Measurements from ENCODE around the gene CDC42BPB.

The CDC42BPB gene

DNA sequence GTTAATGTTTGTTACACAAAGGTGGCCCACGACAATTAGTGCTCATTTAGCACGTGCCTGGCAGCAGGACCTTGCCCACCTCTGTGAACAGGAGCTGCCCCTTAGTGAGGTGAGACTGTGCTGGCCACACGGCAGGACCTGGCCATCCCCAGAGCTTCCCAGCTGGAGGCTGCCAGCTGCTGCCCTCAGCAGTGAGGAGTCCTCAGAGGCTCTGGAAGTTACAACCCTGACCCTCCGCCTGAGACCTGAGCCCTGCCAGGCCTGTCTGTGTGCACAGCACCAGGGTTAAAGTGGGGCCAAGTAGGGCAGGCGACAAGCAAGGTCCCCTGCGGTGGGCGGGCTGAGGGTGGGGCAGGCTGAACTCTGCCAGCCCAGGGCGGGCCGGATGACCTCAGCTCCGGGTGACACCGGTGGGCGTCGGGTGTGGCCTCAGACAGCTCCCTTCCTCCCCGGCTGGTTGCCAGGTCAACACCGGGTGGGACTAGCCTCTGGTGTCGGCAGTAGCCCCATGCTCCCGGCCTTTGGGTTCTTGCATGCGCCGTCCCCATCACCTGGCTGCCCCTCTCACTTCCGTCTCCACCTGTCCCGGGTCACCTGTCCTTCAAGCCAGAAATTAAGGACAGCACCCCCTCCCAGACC is 17.5 kb upstream of the CDC42BPB start:
- peak overlapping the region; percentile 39 for H3K4me3 ChIP-seq (replicated peaks; ENCODE audit: low read depth, low read length)
- no peak for DNase-seq (ENCODE audit: extremely low read depth, low read depth)
- TF ChIP-seq CTCF (IDR thresholded peaks at IDR 0.05; ENCODE audit: low read depth, low read length, missing control alignments), result no peak

DNA sequence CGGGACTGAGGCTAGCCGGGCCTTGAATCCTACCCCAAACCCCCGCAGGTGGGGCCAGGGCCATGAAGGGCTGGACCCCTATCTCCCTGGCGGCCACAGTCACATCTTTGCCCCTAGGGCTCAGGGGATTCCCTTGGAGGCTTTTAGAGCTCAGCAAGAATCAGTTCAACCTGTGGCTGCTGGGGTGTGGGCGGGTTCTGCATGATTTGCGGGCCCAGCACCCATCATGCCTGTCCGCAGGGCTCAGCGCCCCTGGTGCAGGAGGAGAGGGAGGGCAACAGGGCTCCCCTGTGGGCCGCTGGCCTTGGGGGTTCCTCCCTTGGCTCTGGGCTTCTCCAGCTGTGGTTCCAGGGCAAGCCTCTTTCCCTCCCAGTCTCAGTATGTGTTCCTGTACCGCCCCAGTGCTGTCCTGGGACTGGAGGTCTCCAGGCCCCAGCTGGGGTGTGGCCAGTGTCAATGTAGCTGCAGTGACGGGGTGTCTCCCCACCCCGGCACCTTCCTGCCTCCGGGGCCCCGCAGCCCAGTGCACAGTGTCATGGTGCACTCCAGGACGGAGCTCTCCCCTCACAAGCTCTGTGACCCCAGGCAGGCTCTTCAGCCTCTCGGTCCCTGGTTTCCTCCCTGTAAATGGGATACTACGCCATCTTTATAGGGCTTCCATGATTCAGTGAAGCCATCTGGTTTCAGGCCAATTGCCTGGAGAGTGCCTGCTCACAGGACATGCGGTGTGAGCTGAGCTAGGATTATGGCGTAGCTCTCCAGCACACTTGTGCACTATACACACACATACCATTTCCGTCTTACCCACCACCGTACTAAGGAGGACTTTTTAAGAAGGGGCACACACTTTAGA is 16.8 kb upstream of the CDC42BPB start:
- no peak for DNase-seq (ENCODE audit: extremely low read depth, low read depth)
- TF ChIP-seq CTCF (IDR thresholded peaks at IDR 0.05; ENCODE audit: low read depth, low read length, missing control alignments), result no peak
- no peak overlapping the region for H3K4me3 ChIP-seq (replicated peaks; ENCODE audit: low read depth, low read length)

GRCh38 chr14:103073367-103073875 is 16.1 kb upstream of the CDC42BPB start:
- no peak for TF ChIP-seq CTCF (IDR thresholded peaks at IDR 0.05; ENCODE audit: low read depth, low read length, missing control alignments)
- DNase-seq (ENCODE audit: extremely low read depth, low read depth), result no peak
- no peak overlapping the region for H3K4me3 ChIP-seq (replicated peaks; ENCODE audit: low read depth, low read length)

- no peak overlapping the region for H3K4me3 ChIP-seq (replicated peaks; ENCODE audit: low read depth, low read length)
- TF ChIP-seq CTCF (IDR thresholded peaks at IDR 0.05; ENCODE audit: low read depth, low read length, missing control alignments), result no peak
Observed at GRCh38 chr14:103072595-103073366, 15.4 kb upstream of the CDC42BPB start.

GRCh38 chr14:103071544-103072251 is 14.3 kb upstream of the CDC42BPB start:
- DNase-seq (ENCODE audit: extremely low read depth, low read depth), result no peak
- no peak for TF ChIP-seq CTCF (IDR thresholded peaks at IDR 0.05; ENCODE audit: low read depth, low read length, missing control alignments)
- no peak overlapping the region for H3K4me3 ChIP-seq (replicated peaks; ENCODE audit: low read depth, low read length)

More at GRCh38 chr14:103072595-103073366, 15.4 kb upstream of the CDC42BPB start:
- DNase-seq (ENCODE audit: extremely low read depth, low read depth), result no peak

- TF ChIP-seq CTCF (IDR thresholded peaks at IDR 0.05; ENCODE audit: low read depth, low read length, missing control alignments), result no peak
- DNase-seq (ENCODE audit: extremely low read depth, low read depth), result no peak
- H3K4me3 ChIP-seq (replicated peaks; ENCODE audit: low read depth, low read length), result no peak overlapping the region
Observed at GRCh38 chr14:103070971-103071542, 13.7 kb upstream of the CDC42BPB start.
